GM13977 (cell line): ENCODE results near the gene SYT15.

Source experiments
- DNase-seq: peaks from one replicate; pipeline ENCODE4 v3.0.0; 2012; ENCODE audit warnings: low spot score
- CTCF ChIP-seq: IDR thresholded peaks from 2 replicates; pipeline ENCODE4 v1.5.1; 2012; ENCODE audit warnings: mild to moderate bottlenecking, control low read depth; ENCODE audit not compliant: insufficient read depth; ENCODE audit errors: extremely low read depth, missing control alignments
- in situ Hi-C: fragments of 300-500 bp; cut with MboI; formaldehyde crosslinking; loops from one replicate; pipeline ENCODE4 v1.12.0; 2022; ENCODE audit warnings: low sequenced_read_pairs, low pct_unique_long_range_greater_than_20kb, mixed read lengths, inconsistent platforms; ENCODE audit not compliant: unreplicated experiment

Gene SYT15

GRCh38 chr10:46538155-46538554 is 40.8 kb upstream of the SYT15 start:
- DNase-seq, result no peak
- TF ChIP-seq CTCF, result no peak
- in situ Hi-C loops, result no loop called here

GRCh38 chr10:46538717-46539426 is 40.1 kb upstream of the SYT15 start:
- no peak for DNase-seq
- in situ Hi-C loops, result no loop called here
- no peak for TF ChIP-seq CTCF

DNA sequence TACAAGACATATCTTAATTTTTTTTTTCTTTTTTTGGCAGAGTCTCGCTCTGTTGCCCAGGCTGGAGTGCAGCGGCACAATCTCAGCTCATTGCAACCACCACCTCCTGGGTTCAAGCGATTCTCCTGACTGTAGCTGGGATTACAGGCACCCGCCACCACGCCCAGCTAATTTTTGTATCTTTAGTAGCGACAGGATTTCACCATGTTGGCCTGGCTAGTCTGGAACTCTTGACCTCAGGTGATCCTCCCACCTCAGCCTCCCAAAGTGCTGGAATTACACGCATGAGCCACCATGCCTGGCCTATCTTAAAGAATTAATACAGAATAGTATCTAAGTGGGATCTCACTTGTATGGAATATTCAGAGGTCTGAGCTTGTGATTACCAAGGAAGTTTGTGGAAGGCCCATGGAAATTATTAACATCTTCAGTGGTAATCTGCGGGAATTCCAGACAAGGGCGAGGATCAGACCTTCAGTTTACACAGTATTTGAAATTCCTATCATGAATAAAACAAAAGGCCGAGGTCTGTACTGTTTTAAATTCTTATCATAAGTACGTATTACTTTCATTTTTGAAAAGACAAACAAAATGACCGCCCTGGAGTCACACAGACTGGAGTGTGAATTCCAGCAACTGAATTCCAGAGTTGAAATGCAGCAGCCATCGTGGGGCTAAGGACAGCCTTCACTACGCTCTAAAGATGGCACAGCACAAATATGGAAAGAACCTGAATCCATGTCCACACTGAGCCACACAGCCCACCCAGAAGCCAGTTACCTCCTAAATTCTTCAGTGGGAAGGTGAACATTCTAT is 39.1 kb upstream of the SYT15 start:
- no peak for DNase-seq
- no peak for TF ChIP-seq CTCF
- in situ Hi-C loops, result no loop called here

- no peak for DNase-seq
- in situ Hi-C loops, result no loop called here
- no peak for TF ChIP-seq CTCF
Measured at GRCh38 chr10:46540412-46541016, 38.4 kb upstream of the SYT15 start.

DNA sequence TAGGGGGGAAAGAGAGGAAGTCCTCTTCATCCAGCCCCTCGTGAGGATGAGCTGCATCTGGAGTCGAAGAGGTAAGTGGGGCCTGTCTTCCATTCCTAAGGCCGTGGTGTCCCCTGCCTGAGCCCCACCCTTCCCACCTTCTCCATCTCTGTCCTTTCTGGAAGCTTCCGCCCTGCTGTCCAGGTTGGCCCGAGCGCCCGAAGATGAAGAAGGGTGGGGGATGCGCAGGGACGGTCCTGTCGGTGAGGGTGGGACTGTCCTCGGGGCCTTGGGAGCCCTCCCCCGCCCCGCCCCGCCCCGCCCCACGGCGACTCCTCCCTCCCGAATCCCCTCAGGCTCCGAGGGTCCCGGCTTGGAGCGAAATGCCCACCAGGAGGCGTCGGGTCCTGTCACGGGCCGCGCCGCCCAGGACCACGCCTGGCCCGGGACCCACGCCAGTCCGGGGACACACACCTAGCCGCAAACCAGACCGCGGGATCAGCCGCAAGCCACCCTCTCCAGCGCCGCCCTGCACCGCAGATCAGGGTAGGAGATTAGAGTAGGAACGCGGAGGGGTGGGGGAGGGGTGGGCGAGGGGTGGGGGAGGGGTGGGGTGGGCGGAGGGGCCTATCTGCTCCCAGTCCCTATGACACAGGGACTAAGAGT is 37.8 kb upstream of the SYT15 start:
- in situ Hi-C loops, result no loop called here
- no peak for TF ChIP-seq CTCF
- no peak for DNase-seq

- no peak for TF ChIP-seq CTCF
- no peak for DNase-seq
- in situ Hi-C loops, result no loop called here
Measured at GRCh38 chr10:46541735-46542566, 37.0 kb upstream of the SYT15 start.
